H1 (cell line): Measurements from ENCODE around the gene C3orf62. TPM values are rescaled to one million over a fixed set of nuclear protein-coding genes. Genes with fewer than 3 reads are reported as not detected.

Experiments
- CTCF ChIA-PET: fragments of 300-600 bp; sonication (Branson Sonifier 250); formaldehyde crosslinking; loops from one replicate; lab custom pipeline; 2021; ENCODE audit not compliant: partially characterized antibody; lab: Charles Lee
- POLR2A ChIA-PET: fragments of 300-600 bp; sonication (Branson Sonifier 250); formaldehyde crosslinking; loops from one replicate; lab custom pipeline; 2021; ENCODE audit warnings: inconsistent platforms; ENCODE audit not compliant: partially characterized antibody; lab: Charles Lee
- DNase-seq, 2 experiments: peaks; one replicate each; pipeline versions ENCODE4 v3.0.0 to v3.0.0-alpha.2; 2010 to 2022; ENCODE audit warnings: low spot score in 2 of 2, low read depth in 1 of 2, mixed read lengths in 1 of 2
- FAIRE-seq: peaks from 2 replicates; lab custom pipeline; 2011; peaks lifted over from hg19 to GRCh38; lab: Jason Lieb, UNC
- H2AFZ ChIP-seq: 2 replicates; pipeline ENCODE4 v1.8.1; 2012; ENCODE audit warnings: low read length, inconsistent platforms
- H2AK5ac ChIP-seq: 2 replicates; pipeline ENCODE4 v1.6.1; 2013; ENCODE audit warnings: low read depth, low read length
- H2BK120ac ChIP-seq: replicated peaks from 2 replicates; pipeline ENCODE3; 2013; ENCODE audit warnings: low read depth, low read length, inconsistent platforms
- H2BK12ac ChIP-seq: 2 replicates; pipeline ENCODE4 v1.6.1; 2013; ENCODE audit warnings: low read depth, low read length
- H2BK15ac ChIP-seq: 2 replicates; pipeline ENCODE4 v1.6.1; 2013; ENCODE audit warnings: low read length
- H2BK20ac ChIP-seq: 2 replicates; pipeline ENCODE4 v1.6.1; 2013; ENCODE audit warnings: low read length
- H2BK5ac ChIP-seq: 2 replicates; pipeline ENCODE4 v1.6.1; 2013; ENCODE audit warnings: low read depth, low read length
- H3K14ac ChIP-seq: 2 replicates; pipeline ENCODE4 v1.6.1; 2013; ENCODE audit warnings: inconsistent platforms; ENCODE audit not compliant: insufficient read length
- H3K18ac ChIP-seq: 2 replicates; pipeline ENCODE4 v1.6.1; 2013; ENCODE audit warnings: low read length; ENCODE audit errors: extremely low read depth
- H3K23ac ChIP-seq: 2 replicates; pipeline ENCODE4 v1.6.1; 2013; ENCODE audit warnings: inconsistent platforms; ENCODE audit not compliant: insufficient read length
- H3K23me2 ChIP-seq: 2 replicates; pipeline ENCODE4 v1.6.1; 2013; ENCODE audit warnings: low read depth, low read length
- H3K27ac ChIP-seq: 2 replicates; pipeline ENCODE4 v1.6.1; 2011; ENCODE audit warnings: low read depth, low read length, inconsistent platforms
- H3K27me3 ChIP-seq, 4 experiments: replicated peaks in 1 of 4; 1 replicate in 1 of 4; 2 replicates in 3 of 4; pipeline versions ENCODE4 v1.6.1 to v1.8.1; 2011 to 2013; ENCODE audit warnings: low read length in 3 of 4, mild to moderate bottlenecking in 3 of 4, inconsistent platforms in 2 of 4, mixed read lengths in 2 of 4, moderate library complexity in 1 of 4; ENCODE audit not compliant: control insufficient read depth in 3 of 4, insufficient read depth in 3 of 4; ENCODE audit errors: extremely low read depth in 1 of 4
- H3K36me3 ChIP-seq, 4 experiments: 2 replicates each; pipeline versions ENCODE4 v1.6.1 to v1.8.1; 2011 to 2013; ENCODE audit warnings: mild to moderate bottlenecking in 4 of 4, low read length in 3 of 4, moderate library complexity in 2 of 4, control low read depth in 1 of 4, inconsistent platforms in 1 of 4; ENCODE audit not compliant: insufficient read depth in 4 of 4, control insufficient read depth in 2 of 4
- H3K4ac ChIP-seq: replicated peaks from 2 replicates; pipeline ENCODE3; 2013; ENCODE audit warnings: low read length, low read depth, mixed read lengths, inconsistent platforms; ENCODE audit not compliant: insufficient read length
- H3K4me1 ChIP-seq, 4 experiments: replicated peaks in 1 of 4; 1 replicate in 1 of 4; 2 replicates in 3 of 4; pipeline versions ENCODE4 v1.6.1 to v1.8.1; 2011 to 2013; ENCODE audit warnings: low read length in 3 of 4, inconsistent platforms in 2 of 4, mixed read lengths in 1 of 4; ENCODE audit not compliant: insufficient read depth in 4 of 4, control insufficient read depth in 3 of 4
- H3K4me2 ChIP-seq, 2 experiments: 2 replicates each; pipeline versions ENCODE4 v1.6.1 to v1.8.1; 2011 to 2013; ENCODE audit warnings: low read depth in 2 of 2, low read length in 2 of 2, control low read depth in 1 of 2, inconsistent platforms in 1 of 2, mild to moderate bottlenecking in 1 of 2; ENCODE audit not compliant: insufficient read depth in 1 of 2
- H3K4me3 ChIP-seq, 4 experiments: fragments of 200-600, 300-600 bp in 1 of 4; sonication (generic), shearing (Covaris generic), sonication (Bioruptor Twin) in 1 of 4; 2 replicates each; pipeline versions ENCODE4 v1.5.1 to v1.8.1; 2011 to 2016; ENCODE audit warnings: low read length in 4 of 4, low read depth in 3 of 4, control low read depth in 2 of 4, inconsistent platforms in 2 of 4, mild to moderate bottlenecking in 2 of 4, mixed read lengths in 1 of 4, moderate library complexity in 1 of 4; ENCODE audit not compliant: insufficient read depth in 2 of 4; ENCODE audit errors: extremely low read depth in 1 of 4
- H3K56ac ChIP-seq: replicated peaks from 2 replicates; pipeline ENCODE3; 2013; ENCODE audit warnings: low read depth, mild to moderate bottlenecking, mixed read lengths, low read length, inconsistent platforms; ENCODE audit not compliant: insufficient read length
- H3K79me1 ChIP-seq: 2 replicates; pipeline ENCODE4 v1.6.1; 2013; ENCODE audit warnings: low read depth, low read length, control low read depth
- H3K79me2 ChIP-seq, 2 experiments: 2 replicates each; pipeline versions ENCODE4 v1.6.1 to v1.8.1; 2012 to 2013; ENCODE audit warnings: low read length in 2 of 2, mild to moderate bottlenecking in 2 of 2, inconsistent platforms in 1 of 2; ENCODE audit not compliant: insufficient read depth in 2 of 2, control insufficient read depth in 1 of 2
- H3K9ac ChIP-seq, 4 experiments: replicated peaks in 1 of 4; 1 replicate in 1 of 4; 2 replicates in 3 of 4; pipeline versions ENCODE4 v1.6.1 to v1.8.1; 2011 to 2013; ENCODE audit warnings: low read depth in 3 of 4, low read length in 3 of 4, control low read depth in 2 of 4, mild to moderate bottlenecking in 2 of 4, moderate library complexity in 2 of 4, inconsistent platforms in 1 of 4; ENCODE audit errors: extremely low read depth in 1 of 4
- H3K9me3 ChIP-seq, 2 experiments: 2 replicates each; pipeline versions ENCODE4 v1.6.1 to v1.8.1; 2012 to 2013; ENCODE audit warnings: mild to moderate bottlenecking in 2 of 2, moderate library complexity in 2 of 2, control low read depth in 1 of 2, inconsistent platforms in 1 of 2, low read depth in 1 of 2, low read length in 1 of 2, mixed read lengths in 1 of 2; ENCODE audit not compliant: insufficient read depth in 2 of 2
- H4K20me1 ChIP-seq, 2 experiments: replicated peaks in 1 of 2; 2 replicates each; pipeline versions ENCODE3 to v1.8.1; 2011 to 2013; ENCODE audit warnings: inconsistent platforms in 2 of 2, low read length in 2 of 2, mild to moderate bottlenecking in 1 of 2; ENCODE audit not compliant: insufficient read depth in 2 of 2, control insufficient read depth in 1 of 2
- H4K5ac ChIP-seq: 2 replicates; pipeline ENCODE4 v1.6.1; 2013; ENCODE audit warnings: low read length, low read depth, mixed read lengths, inconsistent platforms; ENCODE audit not compliant: insufficient read length
- H4K8ac ChIP-seq: 2 replicates; pipeline ENCODE4 v1.8.0; 2013; ENCODE audit warnings: mild to moderate bottlenecking, moderate library complexity, low read length, inconsistent platforms; ENCODE audit not compliant: insufficient read depth; ENCODE audit errors: extremely low read depth
- H4K91ac ChIP-seq: replicated peaks from 2 replicates; pipeline ENCODE3; 2013; ENCODE audit warnings: low read length, mixed read lengths, inconsistent platforms; ENCODE audit not compliant: insufficient read length
- GABPA ChIP-seq: IDR thresholded peaks from 2 replicates; pipeline ENCODE4 v1.6.1; 2011; ENCODE audit warnings: mild to moderate bottlenecking, low read length, moderate library complexity, borderline replicate concordance; ENCODE audit not compliant: insufficient read depth
- HDAC6 ChIP-seq: IDR thresholded peaks from one replicate; pipeline ENCODE4 v1.7.1; 2012; ENCODE audit warnings: low read depth, mild to moderate bottlenecking, inconsistent platforms, low read length, moderate library complexity
- JUND ChIP-seq: IDR thresholded peaks from 2 replicates; pipeline ENCODE4 v1.6.1; 2011; ENCODE audit warnings: mild to moderate bottlenecking, improper control_type of control experiment, low read length
- MAFK ChIP-seq: IDR thresholded peaks from 2 replicates; pipeline ENCODE4 v1.6.1; 2012; ENCODE audit warnings: low read depth, mild to moderate bottlenecking, improper control_type of control experiment, low read length
- RAD21 ChIP-seq, 2 experiments: IDR thresholded peaks in 1 of 2; conservative IDR thresholded peaks in 1 of 2; 2 replicates each; pipeline ENCODE4 v1.6.1; 2011; ENCODE audit warnings: low read depth in 2 of 2, low read length in 2 of 2, improper control_type of control experiment in 1 of 2, inconsistent platforms in 1 of 2, mild to moderate bottlenecking in 1 of 2, moderate library complexity in 1 of 2
- WGBS, 2 experiments: shearing (Covaris generic) in 1 of 2; methylation state at CpG; one replicate each; pipeline versions ENCODE4 v1.1.6 to v1.1.7; 2013 to 2015; ENCODE audit warnings: low lambda C conversion rate in 2 of 2, mixed read lengths in 2 of 2, inconsistent platforms in 1 of 2, low coverage in 1 of 2, missing lambda C conversion rate in 1 of 2; ENCODE audit not compliant: insufficient replicate concordance in 2 of 2, insufficient coverage in 1 of 2, insufficient read length in 1 of 2; ENCODE audit errors: extremely low coverage in 1 of 2, missing lambda C conversion rate in 1 of 2; 5-methylcytosine and 5-hydroxymethylcytosine counted together
- polyA plus RNA-seq, 7 experiments: library from polyadenylated mRNA; depleted of rRNA in 3 of 7; stranded (reverse) in 5 of 7; unstranded in 2 of 7; fragments of >200 nt in 5 of 7; fragments of 200-250 nt in 2 of 7; gene quantifications; 1 replicate in 5 of 7; 2 replicates in 1 of 7; 4 replicates in 1 of 7; pipeline versions ENCODE4 v1.2.1 to v1.2.3, GENCODE V29; 2011 to 2013; ENCODE audit warnings: missing spikeins in 2 of 7, mixed read lengths in 2 of 7
- total RNA-seq: library from RNA; stranded (reverse); fragmentation: NEBNext Ultra II Directional; extraction: Animal tissue kit (Norgen Biotek cat#: 25700); gene quantifications from 2 replicates; pipeline ENCODE4 v1.2.1, GENCODE V29; 2021
- TF ChIP-seq, protein P1 (sequence below): IDR thresholded peaks from 2 replicates; pipeline ENCODE4 v1.6.1; 2011; ENCODE audit warnings: low read depth, mild to moderate bottlenecking, low read length; ENCODE audit not compliant: insufficient read depth

C3orf62 gene
- total and polyA plus RNA-seq, 2 of the 8 experiments (the other 6 are each of a cell fraction or from before 2014, with no cell fraction given) = 1.1 to 3.0 TPM

DNA sequence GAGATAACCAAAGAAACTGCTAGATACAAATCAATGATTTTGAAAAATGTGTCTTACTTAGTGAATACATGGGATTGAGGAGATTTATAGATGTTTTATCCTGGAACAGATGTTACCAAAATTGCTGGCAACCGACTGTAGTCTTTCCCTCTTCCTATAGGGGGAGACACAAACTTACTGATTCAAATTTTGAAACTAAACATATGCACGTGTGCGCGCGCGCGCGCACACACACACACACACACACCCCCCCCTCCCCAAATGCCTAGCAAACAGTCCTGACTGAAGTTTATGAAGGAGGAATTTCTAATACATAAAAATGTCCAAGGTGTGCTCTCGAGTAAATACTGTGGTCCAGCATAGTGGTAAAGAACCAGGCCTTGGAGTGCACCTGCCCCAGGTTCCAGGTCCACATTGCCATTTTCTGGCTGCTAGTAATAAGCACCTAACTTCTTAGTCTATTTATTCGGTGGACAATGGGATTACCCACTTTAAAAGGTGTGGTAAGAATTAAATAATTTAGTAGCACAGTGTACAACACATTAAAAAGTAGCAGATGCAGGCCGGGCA lies 18.5 kb upstream of the C3orf62 start:
- ChIA-PET CTCF (interaction anchor here (0.9 to 2.0 kb wide), 9 partner anchors 10 to 153 kb away, joined by 3 to 8 read pairs (median 4); partner anchors contain the start of gene USP4), POLR2A (interaction anchor here (1.2 kb wide), 1 partner anchor 31 kb away, joined by 3 read pairs; no protein-coding TSS in a partner anchor)
- no peak overlapping the region for H4K5ac ChIP-seq
- no peak overlapping the region for H3K14ac ChIP-seq
- no peak for FAIRE-seq
- H2BK20ac ChIP-seq = no peak overlapping the region
- H4K8ac ChIP-seq = no peak overlapping the region
- H2BK15ac ChIP-seq = no peak overlapping the region
- no peak overlapping the region for H2BK12ac ChIP-seq
- H3K56ac ChIP-seq = no peak overlapping the region
- H2AFZ ChIP-seq = no peak overlapping the region
- no peaks in the 10 kb centered on the region for H3K23me2 ChIP-seq
- no peaks in the 10 kb centered on the region for H3K9me3 ChIP-seq
- no peak overlapping the region for H2BK120ac ChIP-seq
- no peaks in the 10 kb centered on the region for H3K79me2 ChIP-seq
- no peak overlapping the region for H4K91ac ChIP-seq
- 92% methylated on average over 11 of the region's 11 CpGs; no CpG with 5 or more reads in 1 of the 2 experiments for WGBS, 2 experiments
- no peak overlapping the region for H2AK5ac ChIP-seq
- no peak overlapping the region for H3K4ac ChIP-seq
- H3K4me3 ChIP-seq = no peak overlapping the region
- H3K27me3 ChIP-seq = no peaks in the 10 kb centered on the region
- H3K27ac ChIP-seq = no peak overlapping the region
- no peak overlapping the region for H3K23ac ChIP-seq
- no peaks in the 10 kb centered on the region; the same call in 1 of the 2 replicates for H3K79me1 ChIP-seq
- no peaks in the 10 kb centered on the region for H3K4me1 ChIP-seq
- H3K4me2 ChIP-seq = no peak overlapping the region
- H3K36me3 ChIP-seq = peaks cover 7 to 32% (median 22%) of the 10 kb centered on the region in 4 experiments
- no peak overlapping the region for H3K18ac ChIP-seq
- peaks cover 0 to 5% of the 10 kb centered on the region in 2 experiments for H4K20me1 ChIP-seq
- no peak overlapping the region for H3K9ac ChIP-seq
- no peak overlapping the region for H2BK5ac ChIP-seq
- no peak for DNase-seq
- TF ChIP-seq GABPA = no peak
- no peak for TF ChIP-seq HDAC6
- TF ChIP-seq, protein P1, sequence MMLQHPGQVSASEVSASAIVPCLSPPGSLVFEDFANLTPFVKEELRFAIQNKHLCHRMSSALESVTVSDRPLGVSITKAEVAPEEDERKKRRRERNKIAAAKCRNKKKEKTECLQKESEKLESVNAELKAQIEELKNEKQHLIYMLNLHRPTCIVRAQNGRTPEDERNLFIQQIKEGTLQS = no peak
- TF ChIP-seq RAD21 (IDR thresholded peaks at IDR 0.05 in 1 of 2, conservative IDR thresholded peaks at IDR 0.05 in 1 of 2; ENCODE audit: low read depth in 2 of 2, low read length in 2 of 2) = peak; percentile 47 to 65
- no peak for TF ChIP-seq JUND
- no peak for TF ChIP-seq MAFK
